SK-N-SH (cell line): ENCODE data around the gene BBX. TPM values are rescaled to one million over a fixed set of nuclear protein-coding genes. Genes with fewer than 3 reads are reported as not detected.

Source experiments
- CTCF ChIA-PET: fragments of 300-600, 350-600 bp; formaldehyde crosslinking; extraction: SDS; loops from one replicate; lab custom pipeline; 2021; lab: Yijun Ruan, JAX
- POLR2A ChIA-PET: fragments of 350-600 bp; sonication (Branson Sonifier 250); formaldehyde crosslinking; extraction: SDS; loops from one replicate; lab custom pipeline; 2020; ENCODE audit warnings: antibody characterized with exemption, inconsistent platforms; lab: Yijun Ruan, JAX
- DNase-seq: peaks from one replicate; pipeline ENCODE4 v3.0.0; 2012
- H2AFZ ChIP-seq: fragments of 200-600 bp; sonication (generic); 2 replicates; pipeline ENCODE4 v1.8.1; 2016; ENCODE audit warnings: antibody characterized with exemption, mild to moderate bottlenecking, low read depth
- H3F3A ChIP-seq: fragments of 200-600 bp; sonication (generic); replicated peaks from 2 replicates; pipeline ENCODE3; 2016; ENCODE audit warnings: antibody characterized with exemption, mild to moderate bottlenecking; ENCODE audit not compliant: insufficient read depth
- H3K27ac ChIP-seq, 2 experiments: fragments of 200-500 bp in 1 of 2; fragments of 200-600 bp in 1 of 2; sonication (Bioruptor generic) in 1 of 2; sonication (generic), shearing (Covaris generic) in 1 of 2; 2 replicates each; pipeline versions ENCODE4 v1.5.1 to v1.6.1; 2014 to 2016; ENCODE audit warnings: low read depth in 2 of 2, inconsistent platforms in 1 of 2, low read length in 1 of 2, mild to moderate bottlenecking in 1 of 2, mixed read lengths in 1 of 2
- H3K27me3 ChIP-seq: fragments of 200-600 bp; sonication (generic), shearing (Covaris generic); 2 replicates; pipeline ENCODE4 v1.6.1; 2016; ENCODE audit warnings: mixed run types; ENCODE audit not compliant: insufficient read depth
- H3K36me3 ChIP-seq, 2 experiments: fragments of 200-500 bp in 1 of 2; fragments of 200-600 bp in 1 of 2; sonication (Bioruptor generic) in 1 of 2; sonication (generic) in 1 of 2; replicated peaks in 1 of 2; 2 replicates each; pipeline versions ENCODE3 to v1.5.1; 2014 to 2016; ENCODE audit warnings: low read length in 1 of 2, mild to moderate bottlenecking in 1 of 2; ENCODE audit not compliant: insufficient read depth in 2 of 2, control insufficient read depth in 1 of 2
- H3K4me1 ChIP-seq, 2 experiments: fragments of 200-500 bp in 1 of 2; fragments of 200-600 bp in 1 of 2; sonication (Bioruptor generic) in 1 of 2; sonication (generic), shearing (Covaris generic) in 1 of 2; 2 replicates each; pipeline versions ENCODE4 v1.5.1 to v1.6.1; 2014 to 2016; ENCODE audit warnings: low read depth in 1 of 2, low read length in 1 of 2, mixed run types in 1 of 2; ENCODE audit not compliant: insufficient read depth in 2 of 2, control insufficient read depth in 1 of 2
- H3K4me2 ChIP-seq: fragments of 200-600 bp; sonication (generic), shearing (Covaris generic); 2 replicates; pipeline ENCODE4 v1.6.1; 2017; ENCODE audit warnings: mixed run types
- H3K4me3 ChIP-seq, 2 experiments: fragments of 200-500 bp in 1 of 2; fragments of 200-600 bp in 1 of 2; sonication (Bioruptor generic) in 1 of 2; sonication (generic), shearing (Covaris generic) in 1 of 2; 2 replicates each; pipeline versions ENCODE4 v1.5.1 to v1.8.1; 2014 to 2016; ENCODE audit warnings: low read depth in 2 of 2, inconsistent platforms in 1 of 2, low read length in 1 of 2, mild to moderate bottlenecking in 1 of 2, mixed read lengths in 1 of 2, moderate library complexity in 1 of 2
- H3K79me2 ChIP-seq: fragments of 200-600 bp; sonication (generic); 2 replicates; pipeline ENCODE4 v1.8.1; 2017; ENCODE audit warnings: mild to moderate bottlenecking; ENCODE audit not compliant: insufficient read depth
- H3K9ac ChIP-seq: fragments of 200-600 bp; sonication (generic); 2 replicates; pipeline ENCODE4 v1.6.1; 2017; ENCODE audit warnings: mixed run types
- H3K9me2 ChIP-seq: fragments of 200-600 bp; sonication (generic); 2 replicates; pipeline ENCODE4 v1.6.1; 2017; ENCODE audit warnings: mixed run types
- H3K9me3 ChIP-seq: fragments of 200-600 bp; sonication (generic); 2 replicates; pipeline ENCODE4 v1.6.1; 2017; ENCODE audit warnings: mixed run types, mild to moderate bottlenecking, moderate library complexity
- H4K20me1 ChIP-seq: fragments of 200-600 bp; sonication (generic); 2 replicates; pipeline ENCODE4 v1.6.1; 2017; ENCODE audit warnings: mild to moderate bottlenecking, mixed run types; ENCODE audit not compliant: insufficient read depth
- CHD2 ChIP-seq: fragments of 150-350 bp; IDR thresholded peaks from 2 replicates; pipeline ENCODE4 v1.6.1; 2018; ENCODE audit warnings: low read length; ENCODE audit not compliant: partially characterized antibody
- CTCF ChIP-seq: fragments of 200-600 bp; sonication (generic); IDR thresholded peaks from 2 replicates; pipeline ENCODE4 v1.6.1; 2017; ENCODE audit warnings: antibody characterized with exemption, mild to moderate bottlenecking, moderate library complexity
- ELF1 ChIP-seq: IDR thresholded peaks from 2 replicates; pipeline ENCODE4 v1.4.0; 2012
- EP300 ChIP-seq, 2 experiments: IDR thresholded peaks; 2 replicates each; pipeline versions ENCODE4 v1.4.0 to v1.6.1; 2012; ENCODE audit warnings: borderline replicate concordance in 1 of 2, low read depth in 1 of 2, low read length in 1 of 2
- FOSL2 ChIP-seq: IDR thresholded peaks from 2 replicates; pipeline ENCODE4 v1.4.0; 2012; ENCODE audit warnings: low read depth, mild to moderate bottlenecking, moderate library complexity, borderline replicate concordance
- FOXM1 ChIP-seq: IDR thresholded peaks from 2 replicates; pipeline ENCODE4 v1.4.0; 2012; ENCODE audit warnings: low read depth, mild to moderate bottlenecking
- IRF3 ChIP-seq: fragments of 150-350 bp; IDR thresholded peaks from 2 replicates; pipeline ENCODE4 v1.6.1; 2016; ENCODE audit warnings: mild to moderate bottlenecking, low read depth, low read length
- JUND ChIP-seq: IDR thresholded peaks from 2 replicates; pipeline ENCODE4 v1.4.0; 2012
- MAX ChIP-seq: IDR thresholded peaks from 2 replicates; pipeline ENCODE4 v1.4.0; 2012; ENCODE audit warnings: low read depth
- MEF2A ChIP-seq: IDR thresholded peaks from 2 replicates; pipeline ENCODE4 v1.4.0; 2012; ENCODE audit warnings: low read depth, borderline replicate concordance
- MXI1 ChIP-seq: IDR thresholded peaks from 2 replicates; pipeline ENCODE4 v1.6.1; 2012; ENCODE audit warnings: mild to moderate bottlenecking, low read depth, low read length, improper control_type of control experiment
- NRF1 ChIP-seq: IDR thresholded peaks from 2 replicates; pipeline ENCODE4 v1.6.1; 2012; ENCODE audit warnings: low read depth, mild to moderate bottlenecking, low read length
- RAD21 ChIP-seq: IDR thresholded peaks from 2 replicates; pipeline ENCODE4 v1.6.1; 2012; ENCODE audit warnings: mild to moderate bottlenecking, low read length
- RCOR1 ChIP-seq: fragments of 150-350 bp; IDR thresholded peaks from 2 replicates; pipeline ENCODE4 v1.6.1; 2017; ENCODE audit warnings: antibody characterized with exemption, low read length
- RXRA ChIP-seq: IDR thresholded peaks from 2 replicates; pipeline ENCODE4 v1.4.0; 2012; ENCODE audit warnings: low read depth, mild to moderate bottlenecking, borderline replicate concordance
- SIN3A ChIP-seq: IDR thresholded peaks from 2 replicates; pipeline ENCODE4 v1.6.1; 2012; ENCODE audit warnings: low read depth, mild to moderate bottlenecking, low read length, moderate library complexity, borderline replicate concordance
- SMC3 ChIP-seq: IDR thresholded peaks from 2 replicates; pipeline ENCODE4 v1.6.1; 2012; ENCODE audit warnings: low read depth, low read length, improper control_type of control experiment
- TAF1 ChIP-seq: IDR thresholded peaks from 2 replicates; pipeline ENCODE4 v1.6.1; 2012; ENCODE audit warnings: low read depth, mild to moderate bottlenecking, low read length, moderate library complexity, borderline replicate concordance
- TCF12 ChIP-seq: IDR thresholded peaks from 2 replicates; pipeline ENCODE4 v1.4.0; 2012
- USF2 ChIP-seq: fragments of 150-350 bp; IDR thresholded peaks from 2 replicates; pipeline ENCODE4 v1.6.1; 2017; ENCODE audit warnings: antibody characterized with exemption, low read length, low read depth, borderline replicate concordance
- YY1 ChIP-seq: IDR thresholded peaks from 2 replicates; pipeline ENCODE4 v1.4.0; 2012; ENCODE audit warnings: low read depth, mild to moderate bottlenecking
- ZBTB33 ChIP-seq: IDR thresholded peaks from 2 replicates; pipeline ENCODE4 v1.4.0; 2012; ENCODE audit warnings: low read depth, borderline replicate concordance
- WGBS: methylation state at CpG from one replicate; pipeline ENCODE4 v1.1.6; 2017; ENCODE audit warnings: low lambda C conversion rate; 5-methylcytosine and 5-hydroxymethylcytosine counted together
- polyA plus RNA-seq, 3 experiments: library from polyadenylated mRNA; depleted of rRNA; stranded (reverse); fragments of >200 nt; gene quantifications; 2 replicates each; pipeline ENCODE4 v1.2.3, GENCODE V29; 2012

The BBX gene
- polyA plus RNA-seq, 1 of the 3 experiments (the other 2 are of a cell fraction) = 14.2 TPM

GRCh38 chr3:107794664-107795443 is 272.1 kb downstream of the BBX start:
- H4K20me1 ChIP-seq = no peaks in the 10 kb centered on the region
- ChIA-PET CTCF (interaction anchor here (0.6 to 1.9 kb wide), 13 partner anchors 9 to 559 kb away, joined by 3 to 6 read pairs (median 4); no protein-coding TSS in a partner anchor), POLR2A (no interaction called here)
- no peaks in the 10 kb centered on the region for H3K9me3 ChIP-seq
- H3K36me3 ChIP-seq = peaks cover 28% of the 10 kb centered on the region in 2 experiments
- no peak overlapping the region for H3K4me3 ChIP-seq
- no peaks in the 10 kb centered on the region for H3K9me2 ChIP-seq
- H3K79me2 ChIP-seq = no peaks in the 10 kb centered on the region
- no peak overlapping the region for H3K9ac ChIP-seq
- TF ChIP-seq TCF12 (no peak), MXI1 (no peak), YY1 (no peak), MEF2A (no peak), IRF3 (no peak), MAX (no peak), TAF1 (no peak), ELF1 (no peak), SIN3A (no peak), SMC3 (peak; percentile 33; the same call in 1 of the 2 replicates), USF2 (no peak), RCOR1 (no peak), FOSL2 (no peak), NRF1 (no peak), CTCF (peak; percentile 41), ZBTB33 (no peak), RAD21 (peak; percentile 63), RXRA (no peak), JUND (no peak), FOXM1 (no peak), CHD2 (no peak), EP300 (IDR thresholded peaks at IDR 0.05; ENCODE audit: borderline replicate concordance in 1 of 2, low read depth in 1 of 2, low read length in 1 of 2) (no peak)
- peaks cover 0 to 14% of the 10 kb centered on the region in 2 experiments; a peak in 2 of 4 replicates for H3K4me1 ChIP-seq
- DNase-seq = peak; percentile 25
- H3K27me3 ChIP-seq = no peaks in the 10 kb centered on the region
- no peak overlapping the region for H2AFZ ChIP-seq
- H3F3A ChIP-seq = no peaks in the 10 kb centered on the region
- no peak overlapping the region for H3K4me2 ChIP-seq
- WGBS = 90% methylated on average over 8 of the region's 8 CpGs
- no peak overlapping the region for H3K27ac ChIP-seq
